AG04450 (cell line): ENCODE data around the gene PAAF1. TPM values are rescaled to one million over a fixed set of nuclear protein-coding genes. Genes with fewer than 3 reads are reported as not detected.

Experiments
- CTCF ChIA-PET: fragments of 300-600, 350-600 bp; formaldehyde crosslinking; extraction: SDS; loops from one replicate; lab custom pipeline; 2022; ENCODE audit warnings: antibody characterized with exemption, inconsistent platforms; lab: Charles Lee
- POLR2A ChIA-PET: fragments of 350-600 bp; formaldehyde crosslinking; extraction: SDS; loops from one replicate; lab custom pipeline; 2021; ENCODE audit warnings: antibody characterized with exemption, inconsistent platforms; lab: Yijun Ruan, JAX
- DNase-seq: peaks from one replicate; pipeline ENCODE4 v3.0.0-alpha.2; 2011; ENCODE audit warnings: low read depth, low spot score
- H3K27ac ChIP-seq: one replicate; pipeline ENCODE4 v1.5.1; 2012; ENCODE audit warnings: low read depth, low read length, control low read depth
- H3K27me3 ChIP-seq: one replicate; pipeline ENCODE4 v1.6.0; 2012; ENCODE audit warnings: low read length; ENCODE audit not compliant: control insufficient read depth, insufficient read depth
- H3K4me3 ChIP-seq: 2 replicates; pipeline ENCODE4 v1.5.1; 2011; ENCODE audit warnings: mild to moderate bottlenecking, low read depth, low read length, control low read depth
- H3K9me3 ChIP-seq: 2 replicates; pipeline ENCODE4 v1.5.1; 2012; ENCODE audit warnings: low read length; ENCODE audit not compliant: control insufficient read depth, insufficient read depth
- CTCF ChIP-seq: IDR thresholded peaks from 2 replicates; pipeline ENCODE4 v1.5.1; 2011; ENCODE audit warnings: low read depth, low read length, control low read depth, inconsistent platforms
- polyA plus RNA-seq: library from polyadenylated mRNA; depleted of rRNA; stranded (reverse); fragments of >200 nt; gene quantifications from 2 replicates; pipeline ENCODE4 v1.2.3, GENCODE V29; 2011

PAAF1 gene
- polyA plus RNA-seq, 1 experiment, result 18.5 TPM

GRCh38 chr11:73946798-73947458 lies 70.1 kb downstream of the PAAF1 start:
- H3K27me3 ChIP-seq, result peaks cover 5% of the 10 kb centered on the region
- DNase-seq, result no peak
- ChIA-PET CTCF (interaction anchor here (0.7 kb wide), 2 partner anchors 11 to 17 kb away, joined by 3 to 9 read pairs; no protein-coding TSS in a partner anchor), POLR2A (no interaction called here)
- no peak overlapping the region for H3K4me3 ChIP-seq
- H3K27ac ChIP-seq, result no peak overlapping the region
- H3K9me3 ChIP-seq, result peaks cover 7% of the 10 kb centered on the region
- TF ChIP-seq CTCF, result no peak

GRCh38 chr11:73949246-73949645 lies 72.4 kb downstream of the PAAF1 start:
- ChIA-PET CTCF (no interaction called here), POLR2A (no interaction called here)
- peaks cover 5% of the 10 kb centered on the region for H3K27me3 ChIP-seq
- no peak overlapping the region for H3K27ac ChIP-seq
- no peak for DNase-seq
- H3K9me3 ChIP-seq, result peaks cover 7% of the 10 kb centered on the region
- H3K4me3 ChIP-seq, result no peak overlapping the region
- TF ChIP-seq CTCF, result no peak

- Histone ChIP-seq H3K9me3 (peaks cover 7% of the 10 kb centered on the region), H3K27me3 (peaks cover 5% of the 10 kb centered on the region), H3K4me3 (no peak overlapping the region), H3K27ac (no peak overlapping the region)
- ChIA-PET POLR2A (no interaction called here), CTCF (no interaction called here)
- TF ChIP-seq CTCF, result no peak
- no peak for DNase-seq
These were observed 73.1 kb downstream of the PAAF1 start for GRCh38 chr11:73949912-73950311.

- H3K27ac ChIP-seq, result no peak within 1 kb of the TSS
- H3K9me3 ChIP-seq, result peaks cover 7% of the 10 kb centered on the region
- H3K27me3 ChIP-seq, result peaks cover 2% of the 10 kb centered on the region
- no peak for DNase-seq
- no peak within 1 kb of the TSS for H3K4me3 ChIP-seq
- ChIA-PET POLR2A (no interaction called here), CTCF (no interaction called here)
- TF ChIP-seq CTCF, result no peak
These were observed 74.3 kb downstream of the PAAF1 start, which contains the start of gene DNAJB13 for GRCh38 chr11:73950869-73951710. DNAJB13 (plus strand) TSS chr11:73951026; CDS start chr11:73951070, 44 bp downstream.

GRCh38 chr11:73951797-73952196 lies 75.0 kb downstream of the PAAF1 start:
- ChIA-PET POLR2A (no interaction called here), CTCF (no interaction called here)

More at GRCh38 chr11:73951797-73952196, 75.0 kb downstream of the PAAF1 start:
- DNase-seq, result no peak
- Histone ChIP-seq H3K4me3 (no peak overlapping the region), H3K9me3 (peaks cover 4% of the 10 kb centered on the region), H3K27ac (no peak overlapping the region), H3K27me3 (peaks cover 2% of the 10 kb centered on the region)
- no peak for TF ChIP-seq CTCF
